ENCODE results near the gene ARHGEF7.

DNA sequence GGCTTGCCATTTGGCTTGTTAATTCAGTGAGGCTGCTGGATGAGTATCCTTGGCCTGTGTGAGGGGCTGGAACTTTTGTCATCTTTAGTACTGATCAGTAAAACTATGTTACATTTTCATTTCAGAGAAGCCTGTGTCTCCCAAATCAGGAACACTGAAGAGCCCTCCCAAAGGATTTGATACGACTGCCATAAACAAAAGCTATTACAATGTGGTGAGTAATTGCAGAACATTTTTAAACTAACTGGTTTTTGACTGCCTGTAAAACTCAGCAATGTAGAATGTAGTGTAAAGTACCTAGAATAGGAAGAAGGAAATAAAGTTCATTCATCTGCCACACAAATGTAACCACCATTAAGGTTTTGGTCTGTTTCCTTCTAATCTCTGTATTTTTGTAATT, 118.0 kb downstream of the ARHGEF7 start:
- TF ChIP-seq, protein P1, sequence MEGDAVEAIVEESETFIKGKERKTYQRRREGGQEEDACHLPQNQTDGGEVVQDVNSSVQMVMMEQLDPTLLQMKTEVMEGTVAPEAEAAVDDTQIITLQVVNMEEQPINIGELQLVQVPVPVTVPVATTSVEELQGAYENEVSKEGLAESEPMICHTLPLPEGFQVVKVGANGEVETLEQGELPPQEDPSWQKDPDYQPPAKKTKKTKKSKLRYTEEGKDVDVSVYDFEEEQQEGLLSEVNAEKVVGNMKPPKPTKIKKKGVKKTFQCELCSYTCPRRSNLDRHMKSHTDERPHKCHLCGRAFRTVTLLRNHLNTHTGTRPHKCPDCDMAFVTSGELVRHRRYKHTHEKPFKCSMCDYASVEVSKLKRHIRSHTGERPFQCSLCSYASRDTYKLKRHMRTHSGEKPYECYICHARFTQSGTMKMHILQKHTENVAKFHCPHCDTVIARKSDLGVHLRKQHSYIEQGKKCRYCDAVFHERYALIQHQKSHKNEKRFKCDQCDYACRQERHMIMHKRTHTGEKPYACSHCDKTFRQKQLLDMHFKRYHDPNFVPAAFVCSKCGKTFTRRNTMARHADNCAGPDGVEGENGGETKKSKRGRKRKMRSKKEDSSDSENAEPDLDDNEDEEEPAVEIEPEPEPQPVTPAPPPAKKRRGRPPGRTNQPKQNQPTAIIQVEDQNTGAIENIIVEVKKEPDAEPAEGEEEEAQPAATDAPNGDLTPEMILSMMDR (IDR thresholded peaks at IDR 0.05; ENCODE audit: poor library complexity): no peak
- TF ChIP-seq EZH2 (IDR thresholded peaks at IDR 0.05; ENCODE audit: borderline replicate concordance): no peak
